SK-N-SH (cell line): Measurements from ENCODE around the gene SV2B.

Source experiments
- EP300 ChIP-seq, 2 experiments: IDR thresholded peaks; 2 replicates each; pipeline versions ENCODE4 v1.4.0 to v1.6.1; 2012; ENCODE audit warnings: borderline replicate concordance in 1 of 2, low read depth in 1 of 2, low read length in 1 of 2
- EZH2phosphoT487 ChIP-seq: fragments of 200-600 bp; sonication (generic); IDR thresholded peaks from 2 replicates; pipeline ENCODE4 v1.6.1; 2017; ENCODE audit warnings: low read depth, mixed run types, mild to moderate bottlenecking, antibody characterized with exemption, moderate library complexity, borderline replicate concordance
- FOXM1 ChIP-seq: IDR thresholded peaks from 2 replicates; pipeline ENCODE4 v1.4.0; 2012; ENCODE audit warnings: low read depth, mild to moderate bottlenecking
- MXI1 ChIP-seq: IDR thresholded peaks from 2 replicates; pipeline ENCODE4 v1.6.1; 2012; ENCODE audit warnings: mild to moderate bottlenecking, low read depth, low read length, improper control_type of control experiment
- RFX5 ChIP-seq: IDR thresholded peaks from 2 replicates; pipeline ENCODE4 v1.6.1; 2012; ENCODE audit warnings: mild to moderate bottlenecking, improper control_type of control experiment, low read length
- TEAD4 ChIP-seq: IDR thresholded peaks from 2 replicates; pipeline ENCODE4 v1.4.0; 2012; ENCODE audit warnings: mild to moderate bottlenecking, borderline replicate concordance; ENCODE audit not compliant: insufficient read depth
- TF ChIP-seq, protein P1 (sequence below): fragments of 200-600 bp; sonication (generic); IDR thresholded peaks from 2 replicates; pipeline ENCODE4 v1.6.1; 2017; ENCODE audit warnings: antibody characterized with exemption, mild to moderate bottlenecking, moderate library complexity
- TF ChIP-seq, protein P2 (sequence below): IDR thresholded peaks from 2 replicates; pipeline ENCODE4 v1.6.1; 2012; ENCODE audit warnings: mild to moderate bottlenecking, low read depth, low read length, moderate library complexity
- TF ChIP-seq, protein P3 (sequence below): fragments of 150-350 bp; IDR thresholded peaks from 2 replicates; pipeline ENCODE4 v1.6.1; 2017; ENCODE audit warnings: antibody characterized with exemption, low read length, low read depth, borderline replicate concordance
- TF ChIP-seq, protein P4 (sequence below): IDR thresholded peaks from 2 replicates; pipeline ENCODE4 v1.4.0; 2012; ENCODE audit warnings: low read depth

DNA sequence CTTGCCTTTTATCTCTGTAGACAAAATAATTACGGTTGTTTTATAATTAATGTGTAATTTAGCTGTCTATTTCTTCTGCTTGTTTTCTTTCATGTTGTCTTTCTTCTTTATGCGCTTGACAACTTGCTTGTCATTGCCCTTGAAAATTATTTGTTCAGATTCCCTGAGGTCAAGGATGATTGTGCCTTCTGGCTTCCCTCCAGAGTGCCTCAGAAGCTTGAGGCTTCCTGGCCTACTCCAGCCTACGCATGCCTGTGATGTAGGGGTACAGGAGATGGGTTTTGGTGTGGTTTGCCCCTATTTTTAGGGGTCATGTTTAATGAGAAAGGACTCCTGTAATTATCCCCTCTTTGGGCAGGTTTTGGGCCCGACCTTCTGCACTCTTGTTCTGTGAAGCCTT lies 231.5 kb downstream of the SV2B start:
- TF ChIP-seq, protein P1, sequence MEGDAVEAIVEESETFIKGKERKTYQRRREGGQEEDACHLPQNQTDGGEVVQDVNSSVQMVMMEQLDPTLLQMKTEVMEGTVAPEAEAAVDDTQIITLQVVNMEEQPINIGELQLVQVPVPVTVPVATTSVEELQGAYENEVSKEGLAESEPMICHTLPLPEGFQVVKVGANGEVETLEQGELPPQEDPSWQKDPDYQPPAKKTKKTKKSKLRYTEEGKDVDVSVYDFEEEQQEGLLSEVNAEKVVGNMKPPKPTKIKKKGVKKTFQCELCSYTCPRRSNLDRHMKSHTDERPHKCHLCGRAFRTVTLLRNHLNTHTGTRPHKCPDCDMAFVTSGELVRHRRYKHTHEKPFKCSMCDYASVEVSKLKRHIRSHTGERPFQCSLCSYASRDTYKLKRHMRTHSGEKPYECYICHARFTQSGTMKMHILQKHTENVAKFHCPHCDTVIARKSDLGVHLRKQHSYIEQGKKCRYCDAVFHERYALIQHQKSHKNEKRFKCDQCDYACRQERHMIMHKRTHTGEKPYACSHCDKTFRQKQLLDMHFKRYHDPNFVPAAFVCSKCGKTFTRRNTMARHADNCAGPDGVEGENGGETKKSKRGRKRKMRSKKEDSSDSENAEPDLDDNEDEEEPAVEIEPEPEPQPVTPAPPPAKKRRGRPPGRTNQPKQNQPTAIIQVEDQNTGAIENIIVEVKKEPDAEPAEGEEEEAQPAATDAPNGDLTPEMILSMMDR: no peak
- TF ChIP-seq, protein P2, sequence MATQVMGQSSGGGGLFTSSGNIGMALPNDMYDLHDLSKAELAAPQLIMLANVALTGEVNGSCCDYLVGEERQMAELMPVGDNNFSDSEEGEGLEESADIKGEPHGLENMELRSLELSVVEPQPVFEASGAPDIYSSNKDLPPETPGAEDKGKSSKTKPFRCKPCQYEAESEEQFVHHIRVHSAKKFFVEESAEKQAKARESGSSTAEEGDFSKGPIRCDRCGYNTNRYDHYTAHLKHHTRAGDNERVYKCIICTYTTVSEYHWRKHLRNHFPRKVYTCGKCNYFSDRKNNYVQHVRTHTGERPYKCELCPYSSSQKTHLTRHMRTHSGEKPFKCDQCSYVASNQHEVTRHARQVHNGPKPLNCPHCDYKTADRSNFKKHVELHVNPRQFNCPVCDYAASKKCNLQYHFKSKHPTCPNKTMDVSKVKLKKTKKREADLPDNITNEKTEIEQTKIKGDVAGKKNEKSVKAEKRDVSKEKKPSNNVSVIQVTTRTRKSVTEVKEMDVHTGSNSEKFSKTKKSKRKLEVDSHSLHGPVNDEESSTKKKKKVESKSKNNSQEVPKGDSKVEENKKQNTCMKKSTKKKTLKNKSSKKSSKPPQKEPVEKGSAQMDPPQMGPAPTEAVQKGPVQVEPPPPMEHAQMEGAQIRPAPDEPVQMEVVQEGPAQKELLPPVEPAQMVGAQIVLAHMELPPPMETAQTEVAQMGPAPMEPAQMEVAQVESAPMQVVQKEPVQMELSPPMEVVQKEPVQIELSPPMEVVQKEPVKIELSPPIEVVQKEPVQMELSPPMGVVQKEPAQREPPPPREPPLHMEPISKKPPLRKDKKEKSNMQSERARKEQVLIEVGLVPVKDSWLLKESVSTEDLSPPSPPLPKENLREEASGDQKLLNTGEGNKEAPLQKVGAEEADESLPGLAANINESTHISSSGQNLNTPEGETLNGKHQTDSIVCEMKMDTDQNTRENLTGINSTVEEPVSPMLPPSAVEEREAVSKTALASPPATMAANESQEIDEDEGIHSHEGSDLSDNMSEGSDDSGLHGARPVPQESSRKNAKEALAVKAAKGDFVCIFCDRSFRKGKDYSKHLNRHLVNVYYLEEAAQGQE: no peak
- TF ChIP-seq EP300 (IDR thresholded peaks at IDR 0.05; ENCODE audit: borderline replicate concordance in 1 of 2, low read depth in 1 of 2, low read length in 1 of 2) (no peak), EZH2phosphoT487 (no peak), FOXM1 (no peak), RFX5 (no peak), TEAD4 (no peak), MXI1 (no peak)
- TF ChIP-seq, protein P3, sequence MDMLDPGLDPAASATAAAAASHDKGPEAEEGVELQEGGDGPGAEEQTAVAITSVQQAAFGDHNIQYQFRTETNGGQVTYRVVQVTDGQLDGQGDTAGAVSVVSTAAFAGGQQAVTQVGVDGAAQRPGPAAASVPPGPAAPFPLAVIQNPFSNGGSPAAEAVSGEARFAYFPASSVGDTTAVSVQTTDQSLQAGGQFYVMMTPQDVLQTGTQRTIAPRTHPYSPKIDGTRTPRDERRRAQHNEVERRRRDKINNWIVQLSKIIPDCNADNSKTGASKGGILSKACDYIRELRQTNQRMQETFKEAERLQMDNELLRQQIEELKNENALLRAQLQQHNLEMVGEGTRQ: no peak
- TF ChIP-seq, protein P4, sequence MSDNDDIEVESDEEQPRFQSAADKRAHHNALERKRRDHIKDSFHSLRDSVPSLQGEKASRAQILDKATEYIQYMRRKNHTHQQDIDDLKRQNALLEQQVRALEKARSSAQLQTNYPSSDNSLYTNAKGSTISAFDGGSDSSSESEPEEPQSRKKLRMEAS: no peak
